Astrocyte (in vitro differentiated cells and primary cell): ENCODE measurements around the gene PCBP1.

Source experiments
- CTCF ChIP-seq: IDR thresholded peaks from 2 replicates; pipeline ENCODE4 v1.5.1; 2011; ENCODE audit warnings: low read depth, mild to moderate bottlenecking, inconsistent platforms, low read length, moderate library complexity; ENCODE audit not compliant: insufficient read depth
- EZH2 ChIP-seq: IDR thresholded peaks from 2 replicates; pipeline ENCODE4 v1.6.1; 2012; ENCODE audit warnings: mild to moderate bottlenecking, low read length, inconsistent platforms; ENCODE audit not compliant: insufficient read depth

GRCh38 chr2:70088598-70089219 is 1.4 kb downstream of the PCBP1 start:
- TF ChIP-seq CTCF (no peak), EZH2 (no peak)
